ENCODE results near the gene PBX3.

The PBX3 gene

DNA sequence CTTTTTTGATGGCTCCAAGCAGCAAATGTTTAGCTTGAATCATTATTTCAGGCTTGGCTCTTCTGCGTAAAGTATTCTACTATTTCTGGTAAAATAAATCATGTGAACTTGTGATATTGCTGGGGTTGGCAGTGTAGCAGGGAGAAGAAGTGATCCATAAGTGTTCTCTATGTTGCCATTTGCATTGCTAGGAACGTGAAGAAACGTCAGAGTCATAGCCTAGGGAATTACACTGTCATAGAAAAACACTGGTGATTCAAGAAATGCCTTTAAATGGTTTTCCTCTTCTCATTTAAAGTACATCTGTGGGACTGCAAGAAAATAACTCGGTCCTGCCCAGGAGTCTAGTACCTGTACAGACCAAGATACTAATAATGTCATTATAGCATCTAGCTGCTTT, 162.3 kb downstream of the PBX3 start:
- DNase-seq (ENCODE audit: insufficient read length, low spot score) (no peak), FAIRE-seq (no peak)
- TF ChIP-seq PAX5 (IDR thresholded peaks at IDR 0.05; ENCODE audit: insufficient read depth, low read length, severe bottlenecking) = no peak
- TF ChIP-seq SPI1 (IDR thresholded peaks at IDR 0.05; ENCODE audit: low read depth, low read length) = no peak
- no peak for TF ChIP-seq POLR2AphosphoS5 (IDR thresholded peaks at IDR 0.05; ENCODE audit: low read depth, low read length)
- no peak for TF ChIP-seq TAF1 (IDR thresholded peaks at IDR 0.05; ENCODE audit: low read depth, low read length)
- TF ChIP-seq POLR2A (IDR thresholded peaks at IDR 0.05; ENCODE audit: low read depth, low read length) = no peak
- TF ChIP-seq POU2F2 (IDR thresholded peaks at IDR 0.05; ENCODE audit: low read depth, low read length) = no peak

DNA sequence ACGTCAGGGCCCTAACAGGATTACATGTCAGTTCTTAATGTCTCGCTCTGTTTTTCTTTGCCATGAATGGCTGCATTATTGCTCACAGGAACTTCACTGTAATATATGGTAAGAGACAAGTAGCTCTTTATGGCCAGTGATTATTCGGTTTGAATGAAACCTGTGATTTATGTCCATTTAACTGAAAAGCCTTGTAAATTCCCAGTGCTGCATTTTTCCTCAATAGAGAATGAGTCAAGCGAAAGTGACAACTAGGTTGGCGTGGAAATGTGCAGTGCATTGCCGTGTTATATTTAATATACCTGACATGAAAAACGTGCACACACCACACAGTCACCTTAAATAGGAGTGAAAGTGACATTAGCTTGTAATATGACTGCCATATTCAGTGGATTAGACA, 163.1 kb downstream of the PBX3 start:
- DNase-seq (ENCODE audit: insufficient read length, low spot score) (no peak), FAIRE-seq (no peak)
- no peak for TF ChIP-seq SPI1 (IDR thresholded peaks at IDR 0.05; ENCODE audit: low read depth, low read length)
- TF ChIP-seq POLR2AphosphoS5 (IDR thresholded peaks at IDR 0.05; ENCODE audit: low read depth, low read length) = no peak
- TF ChIP-seq POU2F2 (IDR thresholded peaks at IDR 0.05; ENCODE audit: low read depth, low read length) = no peak
- TF ChIP-seq POLR2A (IDR thresholded peaks at IDR 0.05; ENCODE audit: low read depth, low read length) = no peak
- no peak for TF ChIP-seq TAF1 (IDR thresholded peaks at IDR 0.05; ENCODE audit: low read depth, low read length)
- no peak for TF ChIP-seq PAX5 (IDR thresholded peaks at IDR 0.05; ENCODE audit: insufficient read depth, low read length, severe bottlenecking)

DNA sequence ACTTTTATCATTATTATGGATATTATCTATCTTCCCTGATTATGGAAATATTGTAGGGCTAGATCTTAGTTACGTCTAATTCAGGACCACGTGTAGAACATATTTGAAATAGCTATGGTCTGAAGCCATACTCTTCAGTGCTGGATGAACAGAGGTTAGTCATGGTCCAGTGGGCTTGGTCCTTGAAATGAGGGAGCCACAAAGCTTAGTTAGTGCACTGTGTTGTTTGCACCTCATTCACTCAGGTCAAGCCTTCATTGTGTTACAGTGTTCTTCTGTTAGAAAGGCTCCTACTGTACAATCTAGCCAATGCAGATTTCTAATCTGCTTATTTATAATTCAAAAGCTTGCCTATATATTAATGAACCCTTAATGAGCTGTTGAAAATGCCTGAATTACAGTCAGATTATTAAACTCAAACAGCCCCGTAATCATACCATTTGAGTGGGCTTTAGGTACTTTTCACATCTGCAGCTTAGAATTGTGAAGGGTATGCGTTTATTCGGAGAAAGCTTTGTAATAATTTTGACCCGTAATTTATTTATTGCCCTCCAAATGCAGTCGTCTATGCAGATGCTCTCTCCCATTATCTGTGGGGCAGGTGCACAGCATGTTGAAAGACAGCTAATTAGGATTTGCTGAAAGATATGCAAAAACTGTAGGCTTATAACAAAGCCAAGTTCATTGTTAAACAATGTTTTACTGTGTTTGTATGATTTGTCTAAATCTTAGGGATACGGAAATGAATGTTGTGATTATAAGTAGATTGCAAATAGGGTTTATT, 164.9 kb downstream of the PBX3 start:
- TF ChIP-seq POLR2AphosphoS5 (IDR thresholded peaks at IDR 0.05; ENCODE audit: low read depth, low read length) (no peak), POU2F2 (IDR thresholded peaks at IDR 0.05; ENCODE audit: low read depth, low read length) (no peak), POLR2A (IDR thresholded peaks at IDR 0.05; ENCODE audit: low read depth, low read length) (no peak), PAX5 (IDR thresholded peaks at IDR 0.05; ENCODE audit: insufficient read depth, low read length, severe bottlenecking) (no peak), TAF1 (IDR thresholded peaks at IDR 0.05; ENCODE audit: low read depth, low read length) (no peak), SPI1 (IDR thresholded peaks at IDR 0.05; ENCODE audit: low read depth, low read length) (no peak)
- FAIRE-seq (no peak), DNase-seq (ENCODE audit: insufficient read length, low spot score) (no peak)

DNA sequence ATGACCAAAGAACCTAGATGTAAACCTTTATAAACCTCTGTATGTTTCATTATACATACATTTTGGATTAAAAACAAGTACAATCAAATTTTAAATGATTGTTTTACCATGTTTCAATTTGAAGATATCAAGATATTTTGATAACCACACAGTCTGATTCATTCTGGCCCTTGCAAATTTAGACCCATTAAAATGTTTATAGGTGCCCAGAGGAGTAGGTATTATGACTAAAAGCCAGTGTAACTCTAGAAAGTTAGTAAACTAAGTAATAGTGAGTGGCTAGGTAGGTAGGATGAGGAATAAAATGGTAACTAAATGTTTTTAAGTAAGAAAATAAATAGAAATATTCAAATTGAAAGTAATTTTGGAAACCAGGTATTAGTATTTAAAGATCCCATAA, 165.5 kb downstream of the PBX3 start:
- DNase-seq (ENCODE audit: insufficient read length, low spot score) = no peak
- TF ChIP-seq POLR2A (IDR thresholded peaks at IDR 0.05; ENCODE audit: low read depth, low read length) (no peak), SPI1 (IDR thresholded peaks at IDR 0.05; ENCODE audit: low read depth, low read length) (no peak), POLR2AphosphoS5 (IDR thresholded peaks at IDR 0.05; ENCODE audit: low read depth, low read length) (no peak), PAX5 (IDR thresholded peaks at IDR 0.05; ENCODE audit: insufficient read depth, low read length, severe bottlenecking) (no peak), TAF1 (IDR thresholded peaks at IDR 0.05; ENCODE audit: low read depth, low read length) (no peak), POU2F2 (IDR thresholded peaks at IDR 0.05; ENCODE audit: low read depth, low read length) (no peak)
- FAIRE-seq = no peak

DNA sequence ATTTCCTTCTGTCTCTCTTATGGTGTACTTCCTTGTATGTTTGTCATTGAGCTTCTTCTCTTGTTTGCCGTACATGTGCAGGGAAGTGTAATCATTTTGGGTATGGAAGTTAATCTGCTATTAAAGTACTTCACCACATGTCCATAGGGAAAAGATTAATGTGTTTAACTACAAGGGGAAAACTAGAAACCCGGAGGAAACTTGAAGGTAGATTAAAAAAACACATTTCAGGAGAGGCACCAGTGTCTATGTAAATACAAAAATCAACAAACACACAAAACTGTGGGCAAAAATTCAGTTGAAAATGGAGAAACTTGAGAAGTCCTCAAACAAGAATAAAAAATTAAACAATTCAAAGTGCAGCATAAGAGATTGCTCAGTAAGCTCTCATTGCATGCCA, 166.4 kb downstream of the PBX3 start:
- DNase-seq (ENCODE audit: insufficient read length, low spot score) = no peak
- TF ChIP-seq POLR2AphosphoS5 (IDR thresholded peaks at IDR 0.05; ENCODE audit: low read depth, low read length) (no peak), POU2F2 (IDR thresholded peaks at IDR 0.05; ENCODE audit: low read depth, low read length) (no peak), TAF1 (IDR thresholded peaks at IDR 0.05; ENCODE audit: low read depth, low read length) (no peak), SPI1 (IDR thresholded peaks at IDR 0.05; ENCODE audit: low read depth, low read length) (no peak), POLR2A (IDR thresholded peaks at IDR 0.05; ENCODE audit: low read depth, low read length) (no peak), PAX5 (IDR thresholded peaks at IDR 0.05; ENCODE audit: insufficient read depth, low read length, severe bottlenecking) (no peak)
- no peak for FAIRE-seq

DNA sequence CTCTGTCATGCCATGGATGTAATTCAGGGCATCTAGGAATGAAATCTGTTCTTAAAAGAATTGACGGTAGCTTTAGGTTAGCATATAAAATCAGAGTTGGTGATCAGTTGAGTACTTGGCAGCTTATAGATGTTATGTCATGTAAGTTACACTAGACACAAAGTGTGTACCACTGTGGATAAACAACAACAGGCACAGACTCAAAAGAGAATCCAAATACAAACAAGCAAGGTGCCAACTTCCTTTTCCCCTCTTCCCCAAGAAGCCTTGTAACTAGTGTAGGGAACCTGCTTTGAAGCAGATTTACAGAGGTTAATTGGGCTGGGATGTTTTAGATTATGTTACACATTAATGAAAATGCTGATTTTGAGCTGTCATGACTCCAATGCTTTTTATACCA, 167.2 kb downstream of the PBX3 start:
- FAIRE-seq = peak; percentile 31
- TF ChIP-seq TAF1 (IDR thresholded peaks at IDR 0.05; ENCODE audit: low read depth, low read length) (no peak), SPI1 (IDR thresholded peaks at IDR 0.05; ENCODE audit: low read depth, low read length) (no peak), POLR2A (IDR thresholded peaks at IDR 0.05; ENCODE audit: low read depth, low read length) (no peak), POU2F2 (IDR thresholded peaks at IDR 0.05; ENCODE audit: low read depth, low read length) (no peak), PAX5 (IDR thresholded peaks at IDR 0.05; ENCODE audit: insufficient read depth, low read length, severe bottlenecking) (no peak), POLR2AphosphoS5 (IDR thresholded peaks at IDR 0.05; ENCODE audit: low read depth, low read length) (no peak)
- no peak for DNase-seq (ENCODE audit: insufficient read length, low spot score)

DNA sequence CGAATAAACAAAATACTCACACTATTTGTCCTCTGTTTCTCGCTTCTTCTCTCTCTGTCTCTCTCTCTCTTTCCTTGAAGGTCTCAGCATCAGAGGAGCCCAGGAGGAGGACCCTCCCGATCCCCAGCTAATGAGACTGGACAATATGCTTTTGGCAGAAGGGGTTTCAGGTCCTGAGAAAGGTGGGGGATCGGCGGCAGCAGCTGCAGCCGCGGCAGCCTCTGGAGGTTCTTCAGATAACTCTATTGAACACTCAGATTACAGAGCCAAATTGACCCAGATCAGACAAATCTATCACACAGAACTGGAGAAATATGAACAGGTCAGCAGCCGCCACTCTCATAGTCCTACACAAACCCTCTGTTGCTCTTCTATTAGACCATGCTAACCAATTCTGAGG, 168.4 kb downstream of the PBX3 start:
- FAIRE-seq (no peak), DNase-seq (ENCODE audit: insufficient read length, low spot score) (no peak)
- no peak for TF ChIP-seq PAX5 (IDR thresholded peaks at IDR 0.05; ENCODE audit: insufficient read depth, low read length, severe bottlenecking)
- no peak for TF ChIP-seq POU2F2 (IDR thresholded peaks at IDR 0.05; ENCODE audit: low read depth, low read length)
- TF ChIP-seq POLR2AphosphoS5 (IDR thresholded peaks at IDR 0.05; ENCODE audit: low read depth, low read length) = no peak
- TF ChIP-seq POLR2A (IDR thresholded peaks at IDR 0.05; ENCODE audit: low read depth, low read length) = no peak
- TF ChIP-seq SPI1 (IDR thresholded peaks at IDR 0.05; ENCODE audit: low read depth, low read length) = no peak
- TF ChIP-seq TAF1 (IDR thresholded peaks at IDR 0.05; ENCODE audit: low read depth, low read length) = no peak

DNA sequence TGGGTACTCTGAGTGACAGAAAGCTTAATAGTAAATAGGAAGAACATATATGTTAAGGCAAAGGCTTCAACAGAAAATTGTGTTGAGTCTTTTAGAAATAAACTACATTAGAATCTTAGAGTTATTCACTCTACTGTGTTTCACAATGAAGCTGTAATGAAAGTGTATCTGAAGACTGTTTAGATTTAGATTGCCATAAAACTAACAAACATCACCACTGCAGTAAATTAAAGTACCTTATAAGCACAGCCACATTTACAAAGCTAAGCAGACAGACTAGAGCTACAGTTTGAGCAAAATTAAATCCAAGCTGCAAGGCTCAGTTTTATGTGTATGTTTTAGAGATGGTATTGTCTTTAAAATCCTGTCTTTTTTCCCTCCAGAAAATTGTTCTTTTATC, 172.4 kb downstream of the PBX3 start:
- DNase-seq (ENCODE audit: insufficient read length, low spot score) = no peak

DNA sequence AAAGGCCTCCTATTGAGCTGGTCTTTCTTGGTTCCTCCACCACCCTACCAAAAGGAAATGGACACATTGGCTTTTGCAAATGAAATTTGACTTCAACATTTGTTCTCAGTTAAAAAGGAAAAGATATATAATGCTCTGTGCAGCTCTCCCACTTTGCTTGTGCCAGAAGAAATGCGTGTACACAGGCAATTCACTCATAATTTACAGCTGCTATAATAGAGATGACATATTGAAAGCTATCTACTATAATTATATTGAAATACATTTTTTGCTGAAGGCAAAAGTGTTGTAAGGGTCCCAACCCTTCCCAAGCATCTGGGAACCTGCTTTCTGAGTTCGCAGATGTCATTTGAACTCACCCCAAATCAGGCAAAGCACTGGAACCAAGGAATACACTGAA, 173.2 kb downstream of the PBX3 start:
- FAIRE-seq = no peak
- TF ChIP-seq PAX5 (IDR thresholded peaks at IDR 0.05; ENCODE audit: insufficient read depth, low read length, severe bottlenecking) = no peak
- TF ChIP-seq TAF1 (IDR thresholded peaks at IDR 0.05; ENCODE audit: low read depth, low read length) = no peak
- no peak for TF ChIP-seq POLR2AphosphoS5 (IDR thresholded peaks at IDR 0.05; ENCODE audit: low read depth, low read length)
- no peak for TF ChIP-seq POLR2A (IDR thresholded peaks at IDR 0.05; ENCODE audit: low read depth, low read length)
- no peak for TF ChIP-seq POU2F2 (IDR thresholded peaks at IDR 0.05; ENCODE audit: low read depth, low read length)
- TF ChIP-seq SPI1 (IDR thresholded peaks at IDR 0.05; ENCODE audit: low read depth, low read length) = no peak
- no peak for DNase-seq (ENCODE audit: insufficient read length, low spot score)

More for the DNA sequence above, 172.4 kb downstream of the PBX3 start:
- TF ChIP-seq POLR2A (IDR thresholded peaks at IDR 0.05; ENCODE audit: low read depth, low read length) (no peak), POLR2AphosphoS5 (IDR thresholded peaks at IDR 0.05; ENCODE audit: low read depth, low read length) (no peak), POU2F2 (IDR thresholded peaks at IDR 0.05; ENCODE audit: low read depth, low read length) (no peak), PAX5 (IDR thresholded peaks at IDR 0.05; ENCODE audit: insufficient read depth, low read length, severe bottlenecking) (no peak), TAF1 (IDR thresholded peaks at IDR 0.05; ENCODE audit: low read depth, low read length) (no peak), SPI1 (IDR thresholded peaks at IDR 0.05; ENCODE audit: low read depth, low read length) (no peak)
- no peak for FAIRE-seq
